Measurements from ENCODE around the gene EXOC4.

EXOC4 gene

DNA sequence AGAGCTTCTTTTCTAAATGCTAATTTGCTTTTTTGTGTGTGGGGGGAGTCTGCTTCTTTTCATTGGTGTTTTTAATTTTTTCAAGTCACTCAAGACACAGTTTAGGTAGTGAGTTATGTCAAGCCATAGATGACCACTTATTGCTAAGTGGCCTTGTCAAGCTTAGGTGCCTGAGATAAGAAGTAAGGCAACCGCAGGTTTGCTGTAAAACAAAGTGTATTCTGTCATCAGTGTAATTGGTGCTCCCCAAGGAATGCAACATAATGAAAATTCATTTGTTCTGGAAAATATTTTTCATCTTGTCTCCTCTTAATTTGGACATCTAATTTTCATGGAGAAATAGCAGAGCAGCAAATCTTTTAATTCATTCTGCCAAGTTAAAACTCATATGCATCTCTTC lies 249.6 kb downstream of the EXOC4 start:
- no peak for DNase-seq

DNA sequence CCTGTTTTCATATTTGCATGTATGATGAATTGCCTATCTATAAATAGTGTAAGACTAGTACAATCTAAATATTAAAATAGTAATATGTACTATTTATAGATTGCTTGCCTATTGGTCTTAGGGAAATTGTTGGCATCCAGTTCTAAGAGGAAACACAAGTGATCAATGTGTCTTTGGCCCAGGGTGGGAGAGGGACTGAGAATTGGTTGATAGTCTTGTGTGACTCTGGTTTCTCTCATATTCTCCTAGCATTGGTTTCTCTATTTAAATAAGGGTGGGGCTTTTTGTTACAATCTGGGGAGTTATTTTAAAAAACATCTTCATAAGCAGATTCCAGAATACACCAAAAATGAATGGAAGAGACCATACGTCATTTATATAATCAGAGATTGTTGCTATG lies 250.1 kb downstream of the EXOC4 start:
- DNase-seq: no peak

GRCh38 chr7:133504825-133505224 lies 251.9 kb downstream of the EXOC4 start:
- DNase-seq: no peak

GRCh38 chr7:133509822-133510221 lies 256.9 kb downstream of the EXOC4 start:
- DNase-seq: no peak

- peak; percentile 4 for DNase-seq
Observed at GRCh38 chr7:133510326-133511055, 257.6 kb downstream of the EXOC4 start.

DNA sequence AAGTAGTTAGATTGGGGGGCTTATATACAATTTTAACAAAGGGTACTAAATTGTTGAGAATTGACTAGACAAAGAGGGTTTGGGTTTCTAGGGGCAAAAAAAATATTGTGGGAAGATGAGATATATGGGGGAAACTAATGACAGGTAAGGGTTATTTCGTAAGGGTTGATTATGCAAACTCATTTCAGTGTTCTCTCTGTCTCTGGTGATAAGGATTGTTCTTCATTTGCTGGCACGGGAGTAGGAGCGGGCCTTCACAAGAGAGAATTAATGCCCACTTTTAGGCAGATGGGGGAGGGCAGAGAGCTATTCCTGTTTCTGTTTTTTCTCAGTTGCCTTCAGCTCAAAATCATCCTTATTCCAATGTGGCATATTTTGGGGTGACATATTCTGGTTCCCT lies 258.4 kb downstream of the EXOC4 start:
- no peak for DNase-seq

GRCh38 chr7:133511708-133512107 lies 258.8 kb downstream of the EXOC4 start:
- no peak for DNase-seq

- DNase-seq: no peak
Observed at GRCh38 chr7:133512560-133512959, 259.7 kb downstream of the EXOC4 start.

- no peak for DNase-seq
Observed at GRCh38 chr7:133513608-133514007, 260.7 kb downstream of the EXOC4 start.

DNA sequence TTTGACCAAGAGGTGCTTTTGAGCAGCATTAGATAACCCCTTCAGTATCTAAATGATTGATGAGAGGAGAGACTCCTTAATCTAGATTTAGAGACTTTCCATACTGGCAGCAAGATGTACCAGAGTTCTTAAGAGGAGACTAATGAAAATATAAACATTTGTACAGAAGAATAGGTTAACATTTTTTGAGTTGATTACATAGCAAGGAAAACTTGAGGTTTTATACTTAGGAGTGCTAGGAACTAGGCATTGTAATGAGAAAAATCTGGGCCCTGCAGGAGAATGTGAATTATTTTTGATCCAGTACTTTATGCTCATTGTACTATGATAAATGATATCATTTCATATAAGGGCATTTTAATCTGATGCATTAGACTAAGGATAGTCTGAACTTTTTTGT lies 261.7 kb downstream of the EXOC4 start:
- DNase-seq: no peak

DNA sequence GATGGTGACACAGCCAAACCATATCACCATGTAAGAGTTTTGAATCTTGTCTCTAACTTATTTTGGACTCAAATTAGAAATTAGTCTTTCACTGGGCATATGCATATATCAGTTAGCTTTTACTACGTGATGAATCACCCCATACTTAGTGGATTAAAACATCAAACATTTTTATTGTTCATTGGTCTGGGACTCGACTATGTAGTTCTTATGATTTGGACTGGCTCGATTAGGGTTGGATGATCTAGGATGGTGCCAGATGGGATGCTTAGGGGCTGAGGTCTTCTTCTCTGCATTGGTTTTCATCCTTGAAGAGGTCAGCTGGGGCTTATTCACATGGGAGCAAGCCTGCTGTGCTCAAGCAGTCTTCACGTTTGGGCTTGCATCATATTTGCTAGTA lies 264.9 kb downstream of the EXOC4 start:
- no peak for DNase-seq

- no peak for DNase-seq
Observed at GRCh38 chr7:133518718-133519117, 265.8 kb downstream of the EXOC4 start.

- no peak for DNase-seq
Observed at GRCh38 chr7:133520248-133520647, 267.4 kb downstream of the EXOC4 start.

- DNase-seq: no peak
Observed at GRCh38 chr7:133522501-133522900, 269.6 kb downstream of the EXOC4 start.

DNA sequence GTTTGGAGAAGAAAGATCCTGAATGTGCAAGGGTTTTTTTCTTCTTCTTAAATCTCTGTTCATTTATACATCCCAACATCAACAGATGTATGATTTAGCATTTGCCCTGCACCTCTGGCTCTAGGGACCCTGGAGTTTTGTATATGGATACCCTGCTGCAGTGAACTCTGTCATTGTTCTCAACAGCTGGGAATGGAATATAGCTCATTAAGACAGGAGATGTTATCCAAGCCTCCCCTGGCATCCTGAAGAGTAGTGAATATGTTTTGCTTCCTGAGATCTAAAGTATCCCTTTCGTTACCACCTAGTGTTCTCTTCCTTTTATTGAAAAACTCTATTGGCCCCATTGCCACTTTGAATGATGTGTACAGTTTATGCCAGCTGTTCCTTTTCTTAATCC lies 275.9 kb downstream of the EXOC4 start:
- DNase-seq: no peak

- DNase-seq: no peak
Observed at GRCh38 chr7:133529861-133530260, 277.0 kb downstream of the EXOC4 start.

- peak; percentile 63 for DNase-seq
Observed at GRCh38 chr7:133530682-133531081, 277.8 kb downstream of the EXOC4 start.

DNA sequence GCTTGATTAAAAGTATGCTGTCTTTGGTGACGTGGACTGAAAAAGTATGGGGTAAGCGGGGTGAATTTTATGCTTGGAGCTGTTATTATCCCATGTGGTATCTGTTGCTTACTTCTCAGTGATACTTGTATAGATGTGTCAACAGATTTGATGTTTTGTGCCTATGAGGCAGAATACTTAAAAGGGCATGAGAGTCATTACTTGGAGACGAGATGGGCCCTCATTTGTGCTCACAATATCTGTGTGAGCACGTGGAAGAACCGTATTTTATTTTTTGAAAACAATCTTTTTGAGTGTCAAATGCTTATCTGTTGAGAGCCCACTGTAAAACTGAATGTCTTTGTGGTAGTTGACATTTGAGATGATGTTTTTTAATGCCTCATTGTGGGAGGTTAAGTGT lies 281.9 kb downstream of the EXOC4 start:
- no peak for DNase-seq

GRCh38 chr7:133535308-133535707 lies 282.4 kb downstream of the EXOC4 start:
- no peak for DNase-seq

DNA sequence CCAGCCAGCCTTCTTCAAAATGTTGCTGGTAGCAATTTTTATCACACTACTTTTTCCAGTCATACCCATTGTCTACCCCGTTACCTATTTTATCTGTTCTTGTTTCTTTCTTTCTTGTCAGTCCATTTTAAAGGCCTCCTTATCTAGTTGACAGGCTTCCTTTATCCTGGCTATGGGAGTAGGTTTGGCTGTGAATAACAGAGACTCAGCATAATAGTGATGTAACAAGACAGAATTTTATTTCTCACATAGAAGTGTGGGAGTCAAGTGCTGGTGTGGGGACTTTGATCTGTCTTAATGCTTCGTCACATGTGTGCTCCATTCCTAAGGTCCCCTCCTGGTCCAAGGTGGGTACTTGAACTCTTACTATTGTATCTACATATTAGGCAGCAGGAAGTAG lies 283.6 kb downstream of the EXOC4 start:
- no peak for DNase-seq

- DNase-seq: no peak
Observed at GRCh38 chr7:133539016-133539415, 286.1 kb downstream of the EXOC4 start.

- no peak for DNase-seq
Observed at GRCh38 chr7:133540096-133540860, 287.4 kb downstream of the EXOC4 start.

GRCh38 chr7:133542209-133542780 lies 289.4 kb downstream of the EXOC4 start:
- DNase-seq: no peak

- DNase-seq: no peak
Observed at GRCh38 chr7:133543657-133544056, 290.8 kb downstream of the EXOC4 start.

Data from NCI-H2029 treated with DMSO at 0.1 percent for 48 hours (cell line).